ENCODE measurements around the gene AASDHPPT.

Gene AASDHPPT

DNA sequence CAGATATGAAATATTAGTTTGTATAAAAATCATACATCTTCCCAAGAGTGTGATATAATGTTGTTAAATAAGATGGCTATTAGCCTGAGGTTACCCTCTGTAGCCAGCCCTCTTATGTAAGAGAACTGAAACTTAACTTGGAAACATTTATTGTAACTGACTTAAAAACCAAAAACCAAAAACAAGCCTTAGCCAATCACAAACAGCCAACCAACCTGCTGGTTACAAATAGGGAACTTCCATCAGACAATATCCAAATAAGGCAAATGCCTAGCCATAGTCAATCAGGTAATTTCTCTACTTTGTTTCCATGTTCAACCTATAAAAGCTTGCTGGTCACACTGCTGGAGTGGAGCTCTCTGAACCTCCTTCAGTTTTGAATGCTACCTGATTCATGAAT lies 14.5 kb upstream of the AASDHPPT start:
- Mint-ChIP-seq H3K27ac (no peak overlapping the region), H3K9me3 (no peaks in the 10 kb centered on the region), H3K36me3 (ENCODE audit: low read depth) (peaks cover 15% of the 10 kb centered on the region), H3K27me3 (ENCODE audit: low read depth) (no peaks in the 10 kb centered on the region), H3K4me1 (ENCODE audit: low read depth) (peaks cover 16% of the 10 kb centered on the region), H3K4me3 (no peak overlapping the region)

GRCh38 chr11:106070606-106071005 lies 6.9 kb upstream of the AASDHPPT start:
- Mint-ChIP-seq H3K36me3 (ENCODE audit: low read depth) (peaks cover 20% of the 10 kb centered on the region), H3K27ac (no peak overlapping the region), H3K27me3 (ENCODE audit: low read depth) (no peaks in the 10 kb centered on the region), H3K4me1 (ENCODE audit: low read depth) (peaks cover 8% of the 10 kb centered on the region), H3K9me3 (no peaks in the 10 kb centered on the region), H3K4me3 (no peak overlapping the region)

DNA sequence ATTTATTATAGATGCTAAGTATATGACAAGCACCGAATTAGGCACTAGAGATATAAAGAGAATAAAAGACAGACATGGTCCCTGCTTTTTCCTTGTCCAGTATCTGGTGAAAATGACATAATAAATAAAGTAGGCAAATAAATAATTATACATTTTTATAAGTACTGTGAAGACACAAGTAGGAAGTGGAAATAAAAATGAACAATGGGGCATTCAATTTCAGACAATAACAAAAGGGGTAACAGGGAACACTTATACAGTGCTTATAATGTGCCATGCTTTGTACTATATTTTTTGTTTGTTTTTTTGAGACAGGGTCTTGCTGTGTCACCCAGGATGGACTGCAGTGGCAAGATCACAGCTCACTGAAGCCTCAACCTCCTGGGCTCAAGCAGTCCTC lies 4.7 kb upstream of the AASDHPPT start:
- H3K4me3 Mint-ChIP-seq: no peak overlapping the region
- peaks cover 17% of the 10 kb centered on the region for H3K4me1 Mint-ChIP-seq (ENCODE audit: low read depth)
- H3K27ac Mint-ChIP-seq: no peak overlapping the region
- H3K9me3 Mint-ChIP-seq: no peaks in the 10 kb centered on the region
- H3K27me3 Mint-ChIP-seq (ENCODE audit: low read depth): no peaks in the 10 kb centered on the region
- peaks cover 15% of the 10 kb centered on the region for H3K36me3 Mint-ChIP-seq (ENCODE audit: low read depth)

DNA sequence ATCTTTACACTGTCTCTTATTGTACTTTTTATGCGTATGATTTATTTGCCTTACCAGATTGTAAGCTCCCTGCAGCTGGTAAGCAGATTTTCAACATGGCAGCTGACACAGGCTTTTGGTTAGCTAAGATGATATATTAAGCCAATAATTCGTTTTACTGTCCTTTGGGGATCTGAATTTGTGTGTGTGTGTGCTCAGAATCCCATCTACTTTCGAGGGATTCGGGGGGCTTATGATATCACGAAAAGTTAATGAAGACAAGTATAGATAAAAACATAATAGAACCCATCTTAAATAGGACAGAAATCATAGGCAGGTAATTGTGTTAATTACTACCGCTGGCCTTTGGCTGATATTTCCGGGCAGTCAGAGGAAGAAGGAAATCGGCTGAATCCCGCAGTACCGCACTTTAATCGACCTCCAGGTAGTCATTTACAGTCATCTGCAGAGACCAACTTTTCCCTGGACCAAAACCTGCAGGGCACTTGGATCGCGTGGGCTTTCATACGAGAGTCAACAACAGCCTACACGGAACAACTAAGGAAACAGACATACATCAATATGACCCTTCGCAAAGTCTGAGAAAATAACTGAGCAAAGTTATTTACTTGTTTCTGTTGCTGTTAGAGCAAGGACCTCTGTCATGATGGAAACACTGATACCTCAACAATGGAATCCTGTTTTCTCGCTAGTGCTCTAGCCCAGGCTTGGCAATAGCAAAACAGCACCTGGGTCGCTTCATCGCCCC lies 1.1 kb upstream of the AASDHPPT start:
- Mint-ChIP-seq H3K4me1 (ENCODE audit: low read depth) (peaks cover 36% of the 10 kb centered on the region), H3K27me3 (ENCODE audit: low read depth) (no peaks in the 10 kb centered on the region), H3K4me3 (peak overlapping the region; percentile 95), H3K27ac (peak overlapping the region; percentile 94), H3K9me3 (no peaks in the 10 kb centered on the region), H3K36me3 (ENCODE audit: low read depth) (peaks cover 18% of the 10 kb centered on the region)

DNA sequence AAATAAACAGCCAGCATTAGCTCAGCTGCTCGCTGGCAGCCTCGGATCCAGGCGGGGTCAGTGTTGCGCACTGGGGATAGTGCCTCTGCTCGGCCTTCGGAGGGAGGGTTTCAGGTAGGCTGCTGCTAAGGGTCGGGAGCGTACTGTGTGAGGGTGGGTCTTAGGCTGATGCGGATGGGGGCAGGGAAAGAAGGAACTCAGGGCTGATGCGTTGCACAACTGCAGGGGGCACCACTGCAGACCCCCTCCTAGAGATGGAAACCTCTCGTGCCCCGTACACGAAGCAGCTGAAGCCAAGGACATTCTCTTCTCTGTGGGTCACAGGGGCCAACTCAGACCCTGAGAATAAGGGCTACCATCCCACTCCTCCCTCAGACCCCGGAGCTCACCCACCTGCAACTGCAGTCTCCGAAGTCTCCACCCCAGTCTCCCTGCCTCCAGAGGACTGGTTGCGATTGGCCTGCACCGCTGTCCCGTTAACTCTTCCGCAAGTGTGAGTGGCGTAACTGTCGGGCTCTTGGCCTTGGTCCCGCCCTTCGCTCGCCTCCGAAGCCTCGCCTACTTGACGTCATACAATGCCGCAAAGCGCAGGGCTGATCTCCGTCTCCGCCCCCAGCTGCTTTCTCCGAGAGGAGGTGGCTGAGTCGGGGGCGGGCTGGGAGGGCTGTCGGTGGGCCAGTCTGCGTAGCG lies 398 bp upstream of the AASDHPPT start, which contains the start of gene KBTBD3:
KBTBD3 (minus strand) TSS at position 429 of the 690 bp plus-strand sequence. CDS start 18,250 bp downstream, outside the sequence.
- Mint-ChIP-seq H3K9me3 (no peaks in the 10 kb centered on the region), H3K27me3 (ENCODE audit: low read depth) (no peaks in the 10 kb centered on the region), H3K36me3 (ENCODE audit: low read depth) (peaks cover 19% of the 10 kb centered on the region), H3K4me1 (ENCODE audit: low read depth) (peaks cover 38% of the 10 kb centered on the region), H3K27ac (peak within 1 kb of the TSS; percentile 94), H3K4me3 (peak within 1 kb of the TSS; percentile 95)

DNA sequence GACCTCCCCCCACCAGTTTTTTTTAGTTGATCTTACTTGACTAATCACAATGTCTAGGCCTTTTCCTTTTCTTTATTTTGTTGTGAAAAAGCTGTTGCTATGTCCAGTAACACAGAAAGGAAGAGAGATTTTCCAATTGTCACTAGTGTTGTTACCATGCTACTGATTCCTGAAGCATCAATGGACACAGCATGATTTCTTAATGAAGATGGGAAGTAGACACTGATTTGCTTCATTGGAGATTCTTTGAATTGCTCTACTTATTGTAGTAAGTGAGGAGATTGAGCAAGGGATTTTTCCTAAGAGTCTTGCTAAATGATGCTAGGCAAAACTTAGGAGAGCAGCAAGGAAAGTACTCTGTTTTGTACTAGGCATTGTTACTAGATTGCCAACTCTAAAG lies 4.6 kb downstream of the AASDHPPT start:
- H3K27ac Mint-ChIP-seq: no peak overlapping the region
- H3K4me3 Mint-ChIP-seq: no peak overlapping the region
- no peaks in the 10 kb centered on the region for H3K9me3 Mint-ChIP-seq
- H3K27me3 Mint-ChIP-seq (ENCODE audit: low read depth): no peaks in the 10 kb centered on the region
- peaks cover 14% of the 10 kb centered on the region for H3K36me3 Mint-ChIP-seq (ENCODE audit: low read depth)
- peaks cover 31% of the 10 kb centered on the region for H3K4me1 Mint-ChIP-seq (ENCODE audit: low read depth)

GRCh38 chr11:106086135-106086534 lies 8.7 kb downstream of the AASDHPPT start:
- no peaks in the 10 kb centered on the region for H3K27me3 Mint-ChIP-seq (ENCODE audit: low read depth)
- peaks cover 12% of the 10 kb centered on the region for H3K36me3 Mint-ChIP-seq (ENCODE audit: low read depth)
- peaks cover 26% of the 10 kb centered on the region for H3K4me1 Mint-ChIP-seq (ENCODE audit: low read depth)
- no peaks in the 10 kb centered on the region for H3K9me3 Mint-ChIP-seq
- H3K27ac Mint-ChIP-seq: no peak overlapping the region
- H3K4me3 Mint-ChIP-seq: no peak overlapping the region

- Mint-ChIP-seq H3K4me3 (no peak overlapping the region), H3K27me3 (ENCODE audit: low read depth) (no peaks in the 10 kb centered on the region), H3K27ac (no peak overlapping the region), H3K9me3 (no peaks in the 10 kb centered on the region), H3K36me3 (ENCODE audit: low read depth) (peaks cover 17% of the 10 kb centered on the region), H3K4me1 (ENCODE audit: low read depth) (peaks cover 30% of the 10 kb centered on the region)
Observed at GRCh38 chr11:106086850-106087249, 9.4 kb downstream of the AASDHPPT start.

DNA sequence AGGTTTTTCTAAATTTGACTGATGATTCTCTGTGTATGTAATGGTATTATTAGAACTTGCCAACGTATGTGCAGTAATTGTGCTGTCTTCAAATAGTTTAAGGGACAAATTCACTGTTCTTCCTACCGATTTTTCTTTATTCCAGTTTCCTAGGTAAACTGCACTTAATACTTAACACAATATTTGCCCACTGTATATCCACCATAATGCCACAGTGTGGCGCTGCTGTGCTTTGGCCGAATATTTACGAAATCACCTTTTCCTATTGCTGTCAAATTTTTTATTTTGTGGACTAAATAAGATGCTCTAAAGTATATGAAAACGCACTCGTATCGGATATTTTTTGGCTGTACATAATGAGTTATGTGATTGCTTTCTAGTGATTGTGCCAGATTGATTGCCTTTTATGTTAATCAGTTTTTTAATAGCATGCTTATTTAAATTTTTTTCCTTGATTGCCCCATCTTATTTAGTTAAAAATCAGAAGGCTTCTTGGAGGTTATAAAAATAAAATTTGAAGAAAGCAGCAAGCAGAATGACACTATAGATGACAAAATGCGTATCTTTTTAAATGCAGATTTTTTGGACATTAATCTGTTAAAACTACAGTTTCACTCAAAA lies 10.5 kb downstream of the AASDHPPT start:
- Mint-ChIP-seq H3K4me3 (no peak overlapping the region), H3K36me3 (ENCODE audit: low read depth) (peaks cover 25% of the 10 kb centered on the region), H3K4me1 (ENCODE audit: low read depth) (peaks cover 31% of the 10 kb centered on the region), H3K27ac (no peak overlapping the region), H3K27me3 (ENCODE audit: low read depth) (no peaks in the 10 kb centered on the region), H3K9me3 (no peaks in the 10 kb centered on the region)

DNA sequence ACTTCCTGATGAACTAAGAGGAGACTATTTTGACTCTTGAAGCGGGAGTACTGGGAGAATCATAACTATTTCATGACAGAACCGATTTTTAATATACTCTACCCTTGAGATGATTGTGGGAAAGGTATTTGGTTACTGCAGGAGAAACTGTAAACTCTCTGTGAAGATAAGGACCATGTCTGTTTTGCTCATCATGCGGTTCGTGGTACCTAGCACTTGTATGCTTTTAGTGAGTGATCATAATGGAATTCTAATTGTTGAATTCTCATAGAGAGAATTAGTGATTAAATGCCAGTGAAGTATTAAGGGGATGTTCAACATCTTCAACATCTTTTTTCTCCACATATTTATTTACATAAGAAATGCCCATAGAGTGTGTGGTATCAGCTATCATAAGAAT lies 11.4 kb downstream of the AASDHPPT start:
- no peaks in the 10 kb centered on the region for H3K9me3 Mint-ChIP-seq
- H3K4me1 Mint-ChIP-seq (ENCODE audit: low read depth): peaks cover 31% of the 10 kb centered on the region
- no peak overlapping the region for H3K4me3 Mint-ChIP-seq
- no peaks in the 10 kb centered on the region for H3K27me3 Mint-ChIP-seq (ENCODE audit: low read depth)
- H3K36me3 Mint-ChIP-seq (ENCODE audit: low read depth): peaks cover 24% of the 10 kb centered on the region
- H3K27ac Mint-ChIP-seq: no peak overlapping the region

GRCh38 chr11:106091480-106092123 lies 14.1 kb downstream of the AASDHPPT start:
- H3K36me3 Mint-ChIP-seq (ENCODE audit: low read depth): peaks cover 30% of the 10 kb centered on the region
- H3K27me3 Mint-ChIP-seq (ENCODE audit: low read depth): no peaks in the 10 kb centered on the region
- H3K4me3 Mint-ChIP-seq: no peak overlapping the region
- peak overlapping the region; percentile 39 for H3K27ac Mint-ChIP-seq
- no peaks in the 10 kb centered on the region for H3K9me3 Mint-ChIP-seq
- H3K4me1 Mint-ChIP-seq (ENCODE audit: low read depth): peaks cover 25% of the 10 kb centered on the region

DNA sequence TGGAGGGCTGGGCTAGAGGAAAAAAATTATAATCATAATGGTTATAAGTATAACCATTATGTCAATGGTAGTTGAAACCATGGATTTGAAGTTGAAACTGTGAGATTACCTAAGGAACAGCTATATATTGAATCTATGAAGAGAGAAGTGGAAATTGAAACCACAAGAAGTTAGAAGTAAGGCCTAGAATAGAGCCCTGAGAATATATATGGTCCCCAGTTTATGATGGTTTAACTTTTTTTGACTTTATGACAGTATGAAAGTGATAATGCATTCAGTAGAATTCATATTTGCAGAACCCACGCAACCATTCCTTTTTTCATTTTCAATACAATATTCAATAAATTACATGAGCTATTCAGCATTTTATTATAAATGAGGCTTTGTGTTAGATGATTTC lies 15.0 kb downstream of the AASDHPPT start:
- Mint-ChIP-seq H3K27me3 (ENCODE audit: low read depth) (no peaks in the 10 kb centered on the region), H3K4me3 (no peak overlapping the region), H3K36me3 (ENCODE audit: low read depth) (peaks cover 34% of the 10 kb centered on the region), H3K4me1 (ENCODE audit: low read depth) (peaks cover 21% of the 10 kb centered on the region), H3K27ac (no peak overlapping the region), H3K9me3 (no peaks in the 10 kb centered on the region)

GRCh38 chr11:106098893-106099553 lies 21.6 kb downstream of the AASDHPPT start:
- Mint-ChIP-seq H3K4me3 (no peak overlapping the region), H3K27me3 (ENCODE audit: low read depth) (no peaks in the 10 kb centered on the region), H3K36me3 (ENCODE audit: low read depth) (peaks cover 24% of the 10 kb centered on the region), H3K27ac (no peak overlapping the region), H3K4me1 (ENCODE audit: low read depth) (no peaks in the 10 kb centered on the region), H3K9me3 (no peaks in the 10 kb centered on the region)

DNA sequence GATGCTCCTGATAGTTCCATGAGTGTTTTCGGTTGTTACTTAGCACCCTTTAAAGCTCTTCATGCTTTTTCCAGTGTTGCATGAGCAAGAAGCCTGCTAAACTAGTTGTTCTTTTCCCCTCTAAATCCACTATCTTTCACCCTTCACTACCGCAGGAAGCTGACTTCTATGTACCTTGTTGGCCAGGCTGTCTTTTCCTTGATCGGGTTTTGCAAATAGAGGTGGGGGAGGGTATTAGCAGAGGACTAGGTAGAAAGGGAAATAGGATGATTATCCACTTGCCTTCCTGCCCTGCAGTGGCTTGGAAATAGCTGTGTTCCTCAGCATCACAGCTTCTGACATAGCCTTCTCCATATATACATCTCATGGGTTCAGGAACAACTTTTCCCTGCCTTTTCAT lies 23.9 kb downstream of the AASDHPPT start:
- H3K4me1 Mint-ChIP-seq (ENCODE audit: low read depth): no peaks in the 10 kb centered on the region
- H3K9me3 Mint-ChIP-seq: no peaks in the 10 kb centered on the region
- H3K27ac Mint-ChIP-seq: no peak overlapping the region
- H3K27me3 Mint-ChIP-seq (ENCODE audit: low read depth): no peaks in the 10 kb centered on the region
- H3K4me3 Mint-ChIP-seq: no peak overlapping the region
- peaks cover 20% of the 10 kb centered on the region for H3K36me3 Mint-ChIP-seq (ENCODE audit: low read depth)

Measured in T-helper 1 cell treated with Interleukin-12 subunit alpha and Interleukin-12 subunit beta and Interleukin-4 antibody, amounts not matched to agents 30 μg/mL and 1 μg/mL, for 36 hours (primary cell).